ENCODE results near the gene EPHB6.

The EPHB6 gene

GRCh38 chr7:142854372-142855113, at the start of gene EPHB6:
Gene EPHB6 (plus strand): TSS chr7:142855076. CDS start chr7:142863228, 8,152 bp downstream.
- Histone ChIP-seq H3K4me3 (peak within 1 kb of the TSS; percentile 81), H3K27ac (peak within 1 kb of the TSS; percentile 33 to 79)
- DNase-seq (ENCODE audit: low spot score) = peak; percentile 87
- no peak for TF ChIP-seq CTCF (IDR thresholded peaks at IDR 0.05)

GRCh38 chr7:142805350-142806021, 49.4 kb upstream of the EPHB6 start:
- TF ChIP-seq CTCF (IDR thresholded peaks at IDR 0.05) = no peak
- no peak for DNase-seq (ENCODE audit: low spot score)
- Histone ChIP-seq H3K27ac (no peak overlapping the region), H3K4me3 (no peak overlapping the region)

- Histone ChIP-seq H3K27ac (no peak overlapping the region), H3K4me3 (no peak overlapping the region)
- no peak for DNase-seq (ENCODE audit: low spot score)
- no peak for TF ChIP-seq CTCF (IDR thresholded peaks at IDR 0.05)
Observed at GRCh38 chr7:142806022-142806356, 48.9 kb upstream of the EPHB6 start.

GRCh38 chr7:142806957-142807356, 47.9 kb upstream of the EPHB6 start:
- DNase-seq (ENCODE audit: low spot score) = no peak
- Histone ChIP-seq H3K4me3 (no peak overlapping the region), H3K27ac (no peak overlapping the region)
- TF ChIP-seq CTCF (IDR thresholded peaks at IDR 0.05) = no peak

- TF ChIP-seq CTCF (IDR thresholded peaks at IDR 0.05) = no peak
- Histone ChIP-seq H3K4me3 (no peak overlapping the region), H3K27ac (no peak overlapping the region)
- no peak for DNase-seq (ENCODE audit: low spot score)
Observed at GRCh38 chr7:142807855-142808460, 46.9 kb upstream of the EPHB6 start.

- no peak for DNase-seq (ENCODE audit: low spot score)
- no peak overlapping the region for H3K27ac ChIP-seq
- H3K4me3 ChIP-seq = no peak overlapping the region
- no peak for TF ChIP-seq CTCF (IDR thresholded peaks at IDR 0.05)
Observed at GRCh38 chr7:142808461-142808801, 46.4 kb upstream of the EPHB6 start.

Data from coronary artery (tissue), 2 donors.